GM13976 (cell line): ENCODE measurements around the gene VPS11.
"Not testable (repeated sequence)": the region's sequence is repeated elsewhere in the genome, so short reads cannot be mapped to it uniquely, and the experiment has no call there.

ENCODE experiments used
- DNase-seq: peaks from one replicate; pipeline ENCODE4 v3.0.0; 2012; ENCODE audit warnings: low spot score
- CTCF ChIP-seq: IDR thresholded peaks from 2 replicates; pipeline ENCODE4 v1.5.1; 2012; ENCODE audit warnings: borderline replicate concordance, mild to moderate bottlenecking; ENCODE audit not compliant: insufficient read depth; ENCODE audit errors: extremely low read depth, missing control alignments, control extremely low read depth
- in situ Hi-C: fragments of 300-500 bp; cut with MboI; formaldehyde crosslinking; loops from one replicate; pipeline ENCODE4 v1.12.0; 2022; ENCODE audit warnings: low sequenced_read_pairs, mixed read lengths, inconsistent platforms; ENCODE audit not compliant: unreplicated experiment

Gene VPS11

GRCh38 chr11:119095066-119095880 is 27.7 kb downstream of the VPS11 start:
- in situ Hi-C loops = no loop called here
- no peak for TF ChIP-seq CTCF
- peak; percentile 97 for DNase-seq

- in situ Hi-C loops = no loop called here
- no peak for DNase-seq
- TF ChIP-seq CTCF = no peak
Observed at GRCh38 chr11:119099711-119100110, 32.1 kb downstream of the VPS11 start.

- in situ Hi-C loops = no loop called here
- TF ChIP-seq CTCF = peak; percentile 21
- no peak for DNase-seq
Observed at GRCh38 chr11:119100246-119100970, 32.8 kb downstream of the VPS11 start.

GRCh38 chr11:119100994-119101758 is 33.6 kb downstream of the VPS11 start:
- in situ Hi-C loops = no loop called here
- TF ChIP-seq CTCF = no peak
- DNase-seq = no peak

GRCh38 chr11:119101759-119102423 is 34.3 kb downstream of the VPS11 start, which contains the start of gene DPAGT1:
Gene DPAGT1, minus strand, starts transcription at chr11:119101853. Its CDS starts 198 bp downstream, at chr11:119101655.
- in situ Hi-C loops = no loop called here
- no peak for TF ChIP-seq CTCF
- DNase-seq = peak; percentile 80

- DNase-seq, in situ Hi-C loops: not testable (repeated sequence)
Observed at GRCh38 chr11:119103161-119103664, 35.6 kb downstream of the VPS11 start.
